ENCODE data around the gene DSCAM. TPM values are rescaled to one million over a fixed set of nuclear protein-coding genes. Genes with fewer than 3 reads are reported as not detected.

Gene DSCAM
- total and polyA plus RNA-seq, 2 donors (not counting 3 experiments of a cell fraction or from before 2014, with no cell fraction given), result not detected

DNA sequence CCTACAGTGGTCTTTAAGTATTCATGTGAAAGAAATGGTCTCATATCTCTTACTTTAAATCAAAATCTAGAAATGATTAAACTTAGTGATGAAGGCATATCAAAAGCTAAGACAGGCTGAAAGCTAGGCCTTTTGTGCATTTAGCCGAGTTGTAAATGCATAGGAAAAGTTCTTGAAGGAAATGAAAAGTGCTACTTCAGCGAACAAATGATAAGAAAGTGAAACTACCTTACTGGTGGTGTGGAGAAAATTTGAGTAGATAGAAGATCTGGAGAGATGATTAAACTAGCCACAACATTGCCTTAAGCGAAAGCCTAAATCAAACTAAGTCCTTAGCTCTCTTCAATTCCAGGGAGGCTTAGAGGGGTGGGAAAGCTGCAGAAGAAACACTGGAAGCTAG lies 147.6 kb downstream of the DSCAM start:
- no peak for DNase-seq (ENCODE audit: low read depth, low spot score)
- no peak overlapping the region for H2AFZ ChIP-seq (ENCODE audit: low read depth, low read length)
- POLR2A ChIA-PET, result no interaction called here
- no peak overlapping the region for H3K4me2 ChIP-seq (ENCODE audit: insufficient read depth, low read length)
- dilution Hi-C loops (cut with MboI; ENCODE audit: extremely low pct_ligation_motif_present, low sequenced_read_pairs) (no loop called here), intact Hi-C loops (cut with micrococcal nuclease) (no loop called here)
- no peak for FAIRE-seq
- H3K36me3 ChIP-seq (ENCODE audit: control insufficient read depth in 2 of 2, extremely low read depth in 1 of 2, insufficient read depth in 2 of 2, low read length in 2 of 2), result no peaks in the 10 kb centered on the region
- TF ChIP-seq POLR2A (IDR thresholded peaks at IDR 0.05; ENCODE audit: low read depth, low read length), result no peak
- TF ChIP-seq JUN (IDR thresholded peaks at IDR 0.05; ENCODE audit: borderline replicate concordance, insufficient read depth, insufficient read length, low read depth), result no peak
- TF ChIP-seq EZH2 (IDR thresholded peaks at IDR 0.05; ENCODE audit: borderline replicate concordance, low read depth, low read length, severe bottlenecking), result no peak
- TF ChIP-seq, protein P1, sequence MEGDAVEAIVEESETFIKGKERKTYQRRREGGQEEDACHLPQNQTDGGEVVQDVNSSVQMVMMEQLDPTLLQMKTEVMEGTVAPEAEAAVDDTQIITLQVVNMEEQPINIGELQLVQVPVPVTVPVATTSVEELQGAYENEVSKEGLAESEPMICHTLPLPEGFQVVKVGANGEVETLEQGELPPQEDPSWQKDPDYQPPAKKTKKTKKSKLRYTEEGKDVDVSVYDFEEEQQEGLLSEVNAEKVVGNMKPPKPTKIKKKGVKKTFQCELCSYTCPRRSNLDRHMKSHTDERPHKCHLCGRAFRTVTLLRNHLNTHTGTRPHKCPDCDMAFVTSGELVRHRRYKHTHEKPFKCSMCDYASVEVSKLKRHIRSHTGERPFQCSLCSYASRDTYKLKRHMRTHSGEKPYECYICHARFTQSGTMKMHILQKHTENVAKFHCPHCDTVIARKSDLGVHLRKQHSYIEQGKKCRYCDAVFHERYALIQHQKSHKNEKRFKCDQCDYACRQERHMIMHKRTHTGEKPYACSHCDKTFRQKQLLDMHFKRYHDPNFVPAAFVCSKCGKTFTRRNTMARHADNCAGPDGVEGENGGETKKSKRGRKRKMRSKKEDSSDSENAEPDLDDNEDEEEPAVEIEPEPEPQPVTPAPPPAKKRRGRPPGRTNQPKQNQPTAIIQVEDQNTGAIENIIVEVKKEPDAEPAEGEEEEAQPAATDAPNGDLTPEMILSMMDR (IDR thresholded peaks at IDR 0.05; ENCODE audit: extremely low read depth in 1 of 2, insufficient read depth in 1 of 2, low read depth in 1 of 2, low read length in 2 of 2), result no peak
- TF ChIP-seq MYC (IDR thresholded peaks at IDR 0.05; ENCODE audit: low read depth, low read length), result no peak
- TF ChIP-seq POLR2AphosphoS5 (IDR thresholded peaks at IDR 0.05; ENCODE audit: insufficient read depth, low read depth, low read length), result no peak
- no peak for TF ChIP-seq FOS (IDR thresholded peaks at IDR 0.05; ENCODE audit: borderline replicate concordance, insufficient read depth, low read length)
- TF ChIP-seq GATA2 (IDR thresholded peaks at IDR 0.05; ENCODE audit: insufficient read depth, insufficient read length, low read depth, low read length), result no peak
- TF ChIP-seq, protein P2, sequence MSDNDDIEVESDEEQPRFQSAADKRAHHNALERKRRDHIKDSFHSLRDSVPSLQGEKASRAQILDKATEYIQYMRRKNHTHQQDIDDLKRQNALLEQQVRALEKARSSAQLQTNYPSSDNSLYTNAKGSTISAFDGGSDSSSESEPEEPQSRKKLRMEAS (IDR thresholded peaks at IDR 0.05; ENCODE audit: insufficient read depth, insufficient read length), result no peak
- no peaks in the 10 kb centered on the region for H4K20me1 ChIP-seq (replicated peaks; ENCODE audit: control insufficient read depth, extremely low read depth, insufficient read depth, low read length)
- BruUV-seq (replicated peaks), result no TSS peak
- H3K27ac ChIP-seq (ENCODE audit: insufficient read depth, low read depth, low read length), result no peak overlapping the region
- H3K27me3 ChIP-seq (ENCODE audit: control insufficient read depth in 2 of 2, insufficient read depth in 2 of 2, low read length in 2 of 2), result no peaks in the 10 kb centered on the region
- no peak overlapping the region for H3K4me3 ChIP-seq (replicated peaks in 1 of 3; ENCODE audit: insufficient read depth in 1 of 3, low read depth in 1 of 3, low read length in 3 of 3)
- H3K9me3 ChIP-seq (replicated peaks; ENCODE audit: control insufficient read depth, insufficient read depth, low read length), result peaks cover 11% of the 10 kb centered on the region
- H3K9ac ChIP-seq (replicated peaks; ENCODE audit: extremely low read depth, insufficient read depth, low read length), result no peak overlapping the region
- CTCF ChIA-PET, result no interaction called here
- no peaks in the 10 kb centered on the region for H3K9me1 ChIP-seq (replicated peaks; ENCODE audit: control insufficient read depth, extremely low read depth, insufficient read depth, low read length)
- H3K4me1 ChIP-seq (ENCODE audit: control insufficient read depth, extremely low read depth, insufficient read depth, low read length), result no peaks in the 10 kb centered on the region
- no peaks in the 10 kb centered on the region for H3K79me2 ChIP-seq (ENCODE audit: control insufficient read depth, insufficient read depth, low read length)
